SH-SY5Y (cell line): ENCODE measurements around the gene TBPL2.

Source experiments
- GATA2 ChIP-seq: IDR thresholded peaks from 2 replicates; pipeline ENCODE4 v1.6.1; 2011; ENCODE audit warnings: mild to moderate bottlenecking, low read depth, low read length
- GATA3 ChIP-seq: IDR thresholded peaks from 2 replicates; pipeline ENCODE4 v1.6.1; 2011; ENCODE audit warnings: low read depth, mild to moderate bottlenecking, low read length, moderate library complexity

TBPL2 gene

GRCh38 chr14:55449116-55449515, 8.7 kb upstream of the TBPL2 start:
- TF ChIP-seq GATA2 = no peak
- no peak for TF ChIP-seq GATA3

DNA sequence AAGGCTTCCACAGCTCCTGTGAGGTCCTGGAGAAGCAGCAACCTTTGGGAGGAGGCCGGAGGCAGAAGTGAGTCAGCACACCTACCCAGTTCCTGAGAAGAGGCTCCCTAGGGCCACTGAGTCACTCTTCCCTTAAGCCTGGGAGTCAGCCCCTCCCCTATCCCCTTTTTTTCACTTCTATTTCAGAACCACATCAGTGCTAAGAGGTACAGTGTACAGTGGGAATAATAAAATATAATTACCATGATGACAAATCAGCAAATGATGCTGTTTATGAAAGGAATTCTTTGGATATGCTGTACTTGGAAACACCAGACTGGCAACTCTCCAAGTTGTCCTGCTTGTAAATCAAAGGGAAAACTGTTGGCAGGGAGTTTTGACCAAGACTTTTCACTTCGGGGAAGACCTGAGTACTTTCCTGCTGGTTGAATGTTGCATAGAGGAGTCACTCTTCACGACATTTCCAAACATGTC, 7.8 kb upstream of the TBPL2 start:
- TF ChIP-seq GATA3 (no peak), GATA2 (no peak)

- TF ChIP-seq GATA3 (no peak), GATA2 (no peak)
These were observed 6.4 kb upstream of the TBPL2 start for GRCh38 chr14:55446833-55447232.

DNA sequence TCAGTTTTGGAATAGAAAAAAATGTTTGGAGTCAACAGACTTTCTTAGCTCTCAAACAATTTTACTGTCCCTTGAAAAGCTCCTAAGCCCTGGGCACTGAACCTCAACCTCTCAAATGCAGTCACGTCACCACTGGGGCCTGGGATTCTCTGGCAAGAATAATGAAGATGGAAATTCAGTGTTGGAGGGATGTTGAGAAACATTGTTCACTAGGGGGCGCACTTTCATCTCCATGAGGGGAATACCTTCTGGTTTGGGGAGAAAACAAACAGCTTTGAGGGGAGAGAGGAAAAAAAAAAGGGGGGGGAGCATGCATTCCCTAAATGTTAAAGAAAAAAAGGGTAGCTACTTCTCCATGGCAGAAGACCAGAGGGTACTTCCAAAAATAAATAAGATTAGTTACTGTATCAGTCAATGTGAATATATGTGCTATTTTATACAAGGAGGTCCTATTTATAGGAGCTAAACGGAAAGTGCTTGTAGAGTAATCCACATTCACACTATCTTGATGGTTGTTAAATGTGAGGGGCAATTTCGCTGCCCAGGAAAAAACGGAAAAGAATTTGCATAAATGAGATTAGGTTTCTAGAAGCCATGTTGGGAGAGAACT, 5.8 kb upstream of the TBPL2 start:
- TF ChIP-seq GATA2 = no peak
- TF ChIP-seq GATA3 = no peak

DNA sequence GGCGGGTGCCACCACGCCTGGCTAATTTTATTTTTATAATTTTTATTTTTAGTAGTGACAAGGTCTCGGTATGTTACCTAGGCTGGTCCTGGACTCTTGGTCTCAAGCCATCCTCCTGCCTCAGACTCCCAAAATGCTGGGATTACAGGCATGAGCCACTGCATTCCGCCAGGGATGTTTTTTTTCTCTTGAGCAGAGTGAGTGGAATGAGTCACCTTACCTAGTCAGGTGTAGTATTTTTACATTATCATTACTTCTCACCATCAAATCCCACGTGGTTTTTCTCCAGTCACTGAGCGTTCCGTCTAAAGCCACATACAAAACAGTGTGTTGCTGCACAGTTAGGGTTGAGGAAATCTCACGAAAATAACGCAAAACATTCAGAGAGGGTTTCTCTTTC, 870 bp upstream of the TBPL2 start:
- no peak for TF ChIP-seq GATA3
- TF ChIP-seq GATA2 = no peak

GRCh38 chr14:55438066-55438683, 2.2 kb downstream of the TBPL2 start:
- TF ChIP-seq GATA3 (no peak), GATA2 (no peak)

DNA sequence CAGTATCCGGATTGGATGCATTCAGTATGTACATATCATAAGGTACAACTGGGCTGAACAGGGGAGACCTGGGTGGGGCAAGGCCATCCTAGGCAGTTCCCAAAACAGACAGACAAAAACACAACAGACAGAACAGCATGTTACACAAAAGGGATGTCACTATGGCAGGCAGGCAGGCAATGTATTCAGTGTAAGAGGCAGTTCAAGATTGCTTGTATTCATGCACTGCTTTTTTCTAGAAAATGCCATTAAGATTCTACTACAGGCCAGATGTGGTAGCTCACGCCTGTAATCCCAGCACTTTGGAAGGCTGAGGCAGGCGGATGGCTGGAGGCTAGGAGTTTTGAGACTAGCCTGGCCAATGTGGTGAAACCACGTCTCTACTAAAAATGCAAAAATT, 3.5 kb downstream of the TBPL2 start:
- TF ChIP-seq GATA2 = no peak

- TF ChIP-seq GATA3 (no peak), GATA2 (no peak)
These were observed 3.9 kb downstream of the TBPL2 start for GRCh38 chr14:55436519-55436918.

GRCh38 chr14:55434805-55435174, 5.6 kb downstream of the TBPL2 start:
- TF ChIP-seq GATA2 (no peak), GATA3 (no peak)

- TF ChIP-seq GATA3 (no peak), GATA2 (no peak)
These were observed 6.3 kb downstream of the TBPL2 start for GRCh38 chr14:55433880-55434804.

DNA sequence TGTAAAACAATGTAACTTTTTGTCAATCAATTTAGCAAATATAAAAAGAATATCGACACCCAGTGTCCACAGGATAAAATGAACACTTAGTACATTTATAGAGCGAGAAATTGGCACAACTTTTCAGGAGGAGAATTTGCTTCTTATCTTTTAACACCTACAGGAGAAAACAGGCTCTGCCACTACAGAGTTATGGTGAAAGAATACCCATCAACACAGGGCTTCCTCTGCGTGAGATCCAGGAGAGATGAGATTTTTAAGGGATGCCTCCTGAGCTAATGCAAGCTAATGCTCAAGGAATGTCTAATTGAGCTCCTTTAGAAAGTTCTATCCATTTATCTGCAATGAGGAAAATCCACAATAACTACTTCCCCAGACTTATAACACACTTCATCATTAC, 7.8 kb downstream of the TBPL2 start:
- no peak for TF ChIP-seq GATA3
- no peak for TF ChIP-seq GATA2

- TF ChIP-seq GATA2 = no peak
- TF ChIP-seq GATA3 = no peak
These were observed 10.3 kb downstream of the TBPL2 start for GRCh38 chr14:55430024-55430690.

DNA sequence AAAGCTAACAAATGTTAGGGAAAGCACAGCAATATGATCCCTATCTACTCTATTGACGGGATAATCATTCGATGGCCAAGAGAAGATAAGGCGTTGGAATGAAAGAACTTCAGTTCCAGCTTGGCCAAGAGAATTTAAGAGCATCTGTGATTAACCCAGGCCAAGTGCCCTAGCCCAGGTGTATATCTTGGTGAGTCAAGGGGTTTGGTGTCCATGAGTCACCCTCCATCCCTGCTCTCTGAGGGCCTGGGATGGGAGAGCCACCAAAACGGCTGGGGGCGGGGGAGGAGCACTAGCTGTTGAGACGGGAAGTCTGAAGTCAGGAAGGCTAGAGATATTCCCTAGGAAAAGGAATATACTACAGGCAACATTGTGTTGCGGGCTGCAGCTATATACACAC, 13.0 kb downstream of the TBPL2 start:
- TF ChIP-seq GATA3 = no peak
- TF ChIP-seq GATA2 = peak; percentile 42; the same call in 1 of the 2 replicates

DNA sequence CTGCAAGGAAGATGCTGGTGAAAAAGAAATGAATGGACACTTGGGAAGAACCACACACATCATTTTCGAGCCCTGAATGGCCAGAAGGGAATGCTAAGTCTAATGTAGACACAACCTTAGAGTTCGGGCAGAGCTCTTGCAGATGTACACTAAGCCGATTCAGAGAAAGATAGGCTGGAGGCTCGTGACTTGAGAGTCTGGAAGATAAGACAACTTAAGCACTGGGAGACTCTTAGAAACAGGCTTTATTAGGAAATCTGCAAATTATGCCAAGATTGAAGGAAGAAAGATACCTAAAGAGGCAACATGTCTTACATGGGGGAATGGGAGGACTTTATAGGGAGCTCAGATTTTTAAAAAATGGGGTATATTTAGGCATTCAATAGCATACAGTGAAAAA, 13.5 kb downstream of the TBPL2 start:
- TF ChIP-seq GATA3 (no peak), GATA2 (no peak)
